ENCODE measurements around the gene IGSF3.
A peak's percentile ranks its signal among the peaks of the same experiment; 100 is the strongest.
"Not testable (repeated sequence)": the region's sequence is repeated elsewhere in the genome, so short reads cannot be mapped to it uniquely, and the experiment has no call there.

Gene IGSF3

GRCh38 chr1:116591006-116591950 lies 76.3 kb downstream of the IGSF3 start:
- H3K4me3 ChIP-seq (ENCODE audit: low read depth, low read length); DNase-seq (ENCODE audit: low read depth): not testable (repeated sequence)

DNA sequence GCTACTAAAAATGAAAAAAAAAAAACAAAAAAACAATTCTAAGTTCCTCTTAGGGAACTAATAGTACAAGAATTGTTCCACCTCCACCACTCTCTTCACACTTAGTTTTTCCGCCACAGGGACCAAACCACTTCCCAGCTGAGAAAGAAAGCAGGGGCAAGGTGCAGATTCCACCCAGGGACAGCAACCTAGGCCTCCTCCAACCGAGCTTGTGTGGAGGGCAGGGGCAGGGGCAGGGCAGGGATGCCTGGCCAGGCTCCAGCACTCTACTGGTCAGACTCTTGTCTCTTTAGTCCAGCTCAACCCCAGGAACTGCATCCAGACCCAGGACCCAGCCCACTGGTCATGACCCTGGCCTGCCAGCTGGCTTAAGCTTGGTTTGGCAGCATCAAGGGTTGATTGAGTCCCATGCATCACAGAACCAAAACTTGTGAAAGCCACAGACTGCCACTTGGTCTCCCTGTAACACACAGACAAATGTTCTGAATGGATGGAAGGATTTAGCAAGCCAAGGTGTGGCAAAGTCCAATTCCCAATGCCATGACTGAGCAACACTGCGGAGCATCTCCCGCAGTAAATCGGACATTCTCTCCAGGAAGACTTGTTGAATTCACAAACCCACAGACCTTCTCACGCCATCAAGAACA lies 77.1 kb downstream of the IGSF3 start:
- H3K4me3 ChIP-seq (ENCODE audit: low read depth, low read length); DNase-seq (ENCODE audit: low read depth): not testable (repeated sequence)

DNA sequence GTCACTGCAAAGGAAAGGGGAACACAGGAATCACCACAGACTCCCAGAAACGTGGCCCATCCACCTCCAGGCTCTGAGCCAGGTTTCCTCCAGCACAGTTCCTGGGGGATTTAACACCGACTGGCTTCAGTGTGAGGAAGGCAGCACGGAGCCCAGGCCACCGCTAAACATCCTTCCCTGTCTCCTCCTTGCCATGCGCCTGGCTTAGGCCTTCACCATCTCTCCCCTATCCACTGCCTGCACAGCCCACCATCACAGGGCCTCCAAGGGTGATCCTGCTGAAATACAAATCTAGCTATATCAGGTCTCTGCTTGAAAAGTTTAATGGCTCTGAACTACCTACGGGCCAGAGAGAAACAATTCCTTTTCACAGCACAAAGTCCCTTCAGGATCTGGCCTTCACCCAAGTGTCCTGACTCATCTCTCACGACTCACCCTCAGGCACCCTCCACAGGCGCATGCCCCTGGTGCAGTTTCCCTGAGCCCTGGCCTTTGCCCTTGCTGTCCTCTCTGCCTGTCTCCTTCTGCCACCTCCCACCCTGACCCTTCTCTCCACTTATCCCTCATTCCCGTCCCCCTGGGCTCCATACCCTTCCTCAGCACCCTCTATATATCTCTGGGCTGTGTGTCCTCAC lies 78.3 kb downstream of the IGSF3 start:
- not testable (repeated sequence) for DNase-seq (ENCODE audit: low read depth); H3K4me3 ChIP-seq (ENCODE audit: low read depth, low read length)

DNA sequence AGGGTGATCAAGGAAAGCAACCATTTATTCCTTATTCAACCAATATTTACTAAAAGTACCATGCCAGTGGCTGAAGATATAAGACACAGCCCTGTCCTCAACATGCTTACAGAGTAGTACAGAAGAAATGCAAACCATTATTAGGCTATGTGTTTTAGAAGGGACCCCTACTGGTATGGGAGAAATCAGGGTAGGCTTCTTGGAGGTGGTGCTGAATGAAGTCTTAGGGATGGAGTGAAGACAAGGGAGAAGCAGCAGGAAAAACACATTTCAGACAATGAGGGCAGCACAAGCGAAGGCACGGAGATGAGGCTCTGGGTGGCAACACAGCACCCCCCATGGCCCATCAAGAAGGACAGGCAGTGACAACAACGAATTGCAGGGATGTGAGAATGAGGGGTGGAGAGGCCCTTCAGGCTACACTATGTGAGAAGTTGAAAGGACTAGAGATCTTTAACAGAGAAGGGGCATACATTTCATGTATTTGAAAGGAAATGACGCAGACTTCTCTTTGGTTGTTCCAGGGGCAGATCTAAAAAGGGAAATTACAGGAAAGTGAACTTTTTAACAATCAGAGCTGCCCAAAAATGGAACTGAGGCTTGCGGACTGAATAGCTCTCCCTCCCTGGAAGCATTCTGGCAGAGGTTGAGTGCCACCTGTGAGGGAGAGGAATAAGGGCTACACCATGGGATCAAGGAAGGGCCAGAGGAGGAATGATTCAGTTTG lies 79.9 kb downstream of the IGSF3 start:
- no peak for TF ChIP-seq CTCF (IDR thresholded peaks at IDR 0.05; ENCODE audit: insufficient read depth, low read depth, low read length, missing control alignments)
- DNase-seq (ENCODE audit: low read depth), result no peak

GRCh38 chr1:116586741-116587143 lies 80.8 kb downstream of the IGSF3 start:
- no peak for TF ChIP-seq CTCF (IDR thresholded peaks at IDR 0.05; ENCODE audit: insufficient read depth, low read depth, low read length, missing control alignments)
- no peak overlapping the region for H3K4me3 ChIP-seq (ENCODE audit: low read depth, low read length)
- DNase-seq (ENCODE audit: low read depth), result peak; percentile 69

More for the DNA sequence above, 79.9 kb downstream of the IGSF3 start:
- no peak overlapping the region for H3K4me3 ChIP-seq (ENCODE audit: low read depth, low read length)

- no peak for TF ChIP-seq CTCF (IDR thresholded peaks at IDR 0.05; ENCODE audit: insufficient read depth, low read depth, low read length, missing control alignments)
- H3K4me3 ChIP-seq (ENCODE audit: low read depth, low read length), result no peak overlapping the region
- no peak for DNase-seq (ENCODE audit: low read depth)
These were observed 81.6 kb downstream of the IGSF3 start for GRCh38 chr1:116585886-116586285.

DNA sequence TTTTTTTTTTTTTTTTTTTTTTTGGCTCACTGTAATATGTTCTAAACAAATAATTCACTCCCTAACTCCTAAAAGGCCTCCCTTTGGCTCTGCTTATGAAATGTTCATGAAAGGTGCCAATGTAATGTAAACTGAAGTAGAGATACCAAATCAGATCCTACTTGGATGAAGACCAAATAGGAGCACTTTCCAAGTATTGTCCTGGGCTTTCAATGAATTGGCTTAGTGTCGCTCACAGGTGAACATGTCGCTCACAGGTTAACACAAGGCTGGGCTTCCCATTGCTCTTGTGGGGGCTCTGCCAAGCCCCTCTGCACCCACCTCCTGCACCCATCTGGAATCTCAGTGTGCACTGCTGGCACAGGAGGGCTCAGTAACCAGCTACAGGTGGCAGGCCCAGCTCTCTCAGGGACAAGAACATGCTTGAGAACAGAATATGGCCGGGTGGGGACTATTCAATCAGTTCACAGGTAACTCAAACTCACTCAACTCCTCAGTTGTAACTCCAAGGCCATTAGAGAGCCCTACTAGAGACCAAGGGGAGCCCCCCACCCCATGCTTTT lies 86.1 kb downstream of the IGSF3 start:
- H3K4me3 ChIP-seq (ENCODE audit: low read depth, low read length), result no peak overlapping the region

More for the DNA sequence above, 86.1 kb downstream of the IGSF3 start:
- TF ChIP-seq CTCF (IDR thresholded peaks at IDR 0.05; ENCODE audit: insufficient read depth, low read depth, low read length, missing control alignments), result no peak
- DNase-seq (ENCODE audit: low read depth), result no peak

All from GM12865 (cell line).